ENCODE measurements around the gene ZYX.

ZYX gene

GRCh38 chr7:143343596-143343995, 37.5 kb upstream of the ZYX start:
- Histone ChIP-seq H3K9me3 (ENCODE audit: severe bottlenecking) (no peaks in the 10 kb centered on the region), H3K4me1 (ENCODE audit: insufficient read depth, poor library complexity, severe bottlenecking) (no peaks in the 10 kb centered on the region), H3K27ac (ENCODE audit: poor library complexity, severe bottlenecking) (no peak overlapping the region), H3K36me3 (ENCODE audit: low read depth) (no peaks in the 10 kb centered on the region), H3K27me3 (ENCODE audit: insufficient read depth, poor library complexity, severe bottlenecking) (no peaks in the 10 kb centered on the region), H3K4me3 (ENCODE audit: severe bottlenecking) (no peak overlapping the region)
- no peak for ATAC-seq (ENCODE audit: low read depth)
- no peak for DNase-seq (ENCODE audit: low spot score)
- TF ChIP-seq, protein P1, sequence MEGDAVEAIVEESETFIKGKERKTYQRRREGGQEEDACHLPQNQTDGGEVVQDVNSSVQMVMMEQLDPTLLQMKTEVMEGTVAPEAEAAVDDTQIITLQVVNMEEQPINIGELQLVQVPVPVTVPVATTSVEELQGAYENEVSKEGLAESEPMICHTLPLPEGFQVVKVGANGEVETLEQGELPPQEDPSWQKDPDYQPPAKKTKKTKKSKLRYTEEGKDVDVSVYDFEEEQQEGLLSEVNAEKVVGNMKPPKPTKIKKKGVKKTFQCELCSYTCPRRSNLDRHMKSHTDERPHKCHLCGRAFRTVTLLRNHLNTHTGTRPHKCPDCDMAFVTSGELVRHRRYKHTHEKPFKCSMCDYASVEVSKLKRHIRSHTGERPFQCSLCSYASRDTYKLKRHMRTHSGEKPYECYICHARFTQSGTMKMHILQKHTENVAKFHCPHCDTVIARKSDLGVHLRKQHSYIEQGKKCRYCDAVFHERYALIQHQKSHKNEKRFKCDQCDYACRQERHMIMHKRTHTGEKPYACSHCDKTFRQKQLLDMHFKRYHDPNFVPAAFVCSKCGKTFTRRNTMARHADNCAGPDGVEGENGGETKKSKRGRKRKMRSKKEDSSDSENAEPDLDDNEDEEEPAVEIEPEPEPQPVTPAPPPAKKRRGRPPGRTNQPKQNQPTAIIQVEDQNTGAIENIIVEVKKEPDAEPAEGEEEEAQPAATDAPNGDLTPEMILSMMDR (IDR thresholded peaks at IDR 0.05; ENCODE audit: poor library complexity, severe bottlenecking) = no peak

DNA sequence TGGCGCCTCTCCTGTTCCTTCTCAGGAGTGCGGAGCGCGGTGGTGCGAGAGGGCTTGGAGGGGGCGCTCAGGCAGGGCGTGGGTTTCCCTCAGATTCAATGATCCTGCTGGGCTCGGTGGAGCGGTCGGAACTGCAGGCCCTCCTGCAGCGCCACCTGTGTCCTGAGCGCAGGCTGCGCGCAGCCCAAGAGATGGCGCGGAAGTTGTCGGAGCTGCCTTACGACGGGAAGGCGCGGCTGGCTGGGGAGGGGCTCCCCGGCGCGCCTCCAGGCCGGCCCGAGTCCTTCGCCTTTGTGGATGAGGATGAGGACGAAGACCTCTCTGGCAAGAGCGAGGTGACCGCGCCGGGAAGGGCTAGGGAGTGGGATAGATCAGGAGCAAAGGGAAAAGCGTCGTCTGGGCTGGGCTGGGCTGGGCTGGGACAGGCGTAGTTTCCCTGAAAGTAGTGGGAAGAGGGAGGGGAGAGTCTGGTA, 35.7 kb upstream of the ZYX start:
- no peaks in the 10 kb centered on the region for H3K27me3 ChIP-seq (ENCODE audit: insufficient read depth, poor library complexity, severe bottlenecking)
- no peak for DNase-seq (ENCODE audit: low spot score)
- TF ChIP-seq, protein P1 (IDR thresholded peaks at IDR 0.05; ENCODE audit: poor library complexity, severe bottlenecking) = peak; percentile 28
- no peaks in the 10 kb centered on the region for H3K4me1 ChIP-seq (ENCODE audit: insufficient read depth, poor library complexity, severe bottlenecking)
- peak; percentile 58; the same call in 2 of the 3 replicates for ATAC-seq (ENCODE audit: low read depth)
- H3K9me3 ChIP-seq (ENCODE audit: severe bottlenecking) = no peaks in the 10 kb centered on the region
- H3K27ac ChIP-seq (ENCODE audit: poor library complexity, severe bottlenecking) = no peak overlapping the region
- no peaks in the 10 kb centered on the region for H3K36me3 ChIP-seq (ENCODE audit: low read depth)
- H3K4me3 ChIP-seq (ENCODE audit: severe bottlenecking) = no peak overlapping the region

- TF ChIP-seq, protein P1 (IDR thresholded peaks at IDR 0.05; ENCODE audit: poor library complexity, severe bottlenecking) = no peak
- no peak overlapping the region for H3K4me3 ChIP-seq (ENCODE audit: severe bottlenecking)
- no peak for ATAC-seq (ENCODE audit: low read depth)
- H3K4me1 ChIP-seq (ENCODE audit: insufficient read depth, poor library complexity, severe bottlenecking) = no peaks in the 10 kb centered on the region
- no peaks in the 10 kb centered on the region for H3K9me3 ChIP-seq (ENCODE audit: severe bottlenecking)
- no peaks in the 10 kb centered on the region for H3K27me3 ChIP-seq (ENCODE audit: insufficient read depth, poor library complexity, severe bottlenecking)
- H3K27ac ChIP-seq (ENCODE audit: poor library complexity, severe bottlenecking) = no peak overlapping the region
- no peak for DNase-seq (ENCODE audit: low spot score)
- no peaks in the 10 kb centered on the region for H3K36me3 ChIP-seq (ENCODE audit: low read depth)
Measured at GRCh38 chr7:143346018-143346417, 35.1 kb upstream of the ZYX start.

GRCh38 chr7:143347950-143348349, 33.2 kb upstream of the ZYX start:
- ATAC-seq (ENCODE audit: low read depth) (no peak), DNase-seq (ENCODE audit: low spot score) (no peak)
- Histone ChIP-seq H3K4me1 (ENCODE audit: insufficient read depth, poor library complexity, severe bottlenecking) (no peaks in the 10 kb centered on the region), H3K4me3 (ENCODE audit: severe bottlenecking) (no peak overlapping the region), H3K9me3 (ENCODE audit: severe bottlenecking) (no peaks in the 10 kb centered on the region), H3K27ac (ENCODE audit: poor library complexity, severe bottlenecking) (no peak overlapping the region), H3K27me3 (ENCODE audit: insufficient read depth, poor library complexity, severe bottlenecking) (no peaks in the 10 kb centered on the region), H3K36me3 (ENCODE audit: low read depth) (no peaks in the 10 kb centered on the region)
- TF ChIP-seq, protein P1 (IDR thresholded peaks at IDR 0.05; ENCODE audit: poor library complexity, severe bottlenecking) = no peak

GRCh38 chr7:143351060-143351459, 30.1 kb upstream of the ZYX start:
- TF ChIP-seq, protein P1 (IDR thresholded peaks at IDR 0.05; ENCODE audit: poor library complexity, severe bottlenecking) = no peak
- DNase-seq (ENCODE audit: low spot score) = no peak
- no peaks in the 10 kb centered on the region for H3K36me3 ChIP-seq (ENCODE audit: low read depth)

More at GRCh38 chr7:143351060-143351459, 30.1 kb upstream of the ZYX start:
- Histone ChIP-seq H3K27ac (ENCODE audit: poor library complexity, severe bottlenecking) (no peak overlapping the region), H3K27me3 (ENCODE audit: insufficient read depth, poor library complexity, severe bottlenecking) (no peaks in the 10 kb centered on the region), H3K9me3 (ENCODE audit: severe bottlenecking) (no peaks in the 10 kb centered on the region), H3K4me3 (ENCODE audit: severe bottlenecking) (no peak overlapping the region), H3K4me1 (ENCODE audit: insufficient read depth, poor library complexity, severe bottlenecking) (no peaks in the 10 kb centered on the region)
- ATAC-seq (ENCODE audit: low read depth) = no peak

Data from RWPE2 (cell line).